NOMO-1 treated with dmso at 0.1 percent for 144 hours (cell line): ENCODE results near the gene PIK3C2G.

ENCODE experiments used
- DNase-seq: peaks from one replicate; lab custom pipeline; 2025; ENCODE audit not compliant: unreplicated experiment; lab: John Stamatoyannopoulos, UW

PIK3C2G gene

GRCh38 chr12:18343708-18344107 is 82.4 kb downstream of the PIK3C2G start:
- DNase-seq = no peak

GRCh38 chr12:18345021-18345735 is 83.9 kb downstream of the PIK3C2G start:
- no peak for DNase-seq

- no peak for DNase-seq
Measured at GRCh38 chr12:18352312-18352711, 91.0 kb downstream of the PIK3C2G start.

- no peak for DNase-seq
Measured at GRCh38 chr12:18355429-18355828, 94.1 kb downstream of the PIK3C2G start.

- no peak for DNase-seq
Measured at GRCh38 chr12:18358077-18358476, 96.8 kb downstream of the PIK3C2G start.

GRCh38 chr12:18358930-18359329 is 97.6 kb downstream of the PIK3C2G start:
- DNase-seq = no peak

GRCh38 chr12:18361433-18361832 is 100.1 kb downstream of the PIK3C2G start:
- DNase-seq = no peak

GRCh38 chr12:18363321-18363720 is 102.0 kb downstream of the PIK3C2G start:
- no peak for DNase-seq

GRCh38 chr12:18368594-18368993 is 107.3 kb downstream of the PIK3C2G start:
- DNase-seq = no peak

GRCh38 chr12:18373181-18373580 is 111.9 kb downstream of the PIK3C2G start:
- no peak for DNase-seq

GRCh38 chr12:18375131-18375530 is 113.8 kb downstream of the PIK3C2G start:
- no peak for DNase-seq

- no peak for DNase-seq
Measured at GRCh38 chr12:18375583-18375982, 114.3 kb downstream of the PIK3C2G start.

GRCh38 chr12:18382236-18382885 is 121.0 kb downstream of the PIK3C2G start:
- DNase-seq = no peak

GRCh38 chr12:18383203-18383602 is 121.9 kb downstream of the PIK3C2G start:
- no peak for DNase-seq

GRCh38 chr12:18387706-18388105 is 126.4 kb downstream of the PIK3C2G start:
- DNase-seq = no peak

- no peak for DNase-seq
Measured at GRCh38 chr12:18389820-18390219, 128.5 kb downstream of the PIK3C2G start.

GRCh38 chr12:18391151-18391550 is 129.8 kb downstream of the PIK3C2G start:
- DNase-seq = no peak

GRCh38 chr12:18394742-18395141 is 133.4 kb downstream of the PIK3C2G start:
- DNase-seq = no peak

- DNase-seq = no peak
Measured at GRCh38 chr12:18400186-18400585, 138.9 kb downstream of the PIK3C2G start.

- no peak for DNase-seq
Measured at GRCh38 chr12:18402872-18403611, 141.7 kb downstream of the PIK3C2G start.

GRCh38 chr12:18411453-18411852 is 150.1 kb downstream of the PIK3C2G start:
- DNase-seq = no peak

- DNase-seq = no peak
Measured at GRCh38 chr12:18414671-18415070, 153.4 kb downstream of the PIK3C2G start.
